Keratinocyte (primary cell): Measurements from ENCODE around the gene ARRDC1. TPM values are rescaled to one million over a fixed set of nuclear protein-coding genes. Genes with fewer than 3 reads are reported as not detected.

Source experiments
- DNase-seq: peaks from one replicate; pipeline ENCODE4 v3.0.0-alpha.2; 2011; ENCODE audit warnings: low read depth, missing footprints, low spot score
- FAIRE-seq: peaks from 2 replicates; lab custom pipeline; 2011; peaks lifted over from hg19 to GRCh38; lab: Jason Lieb, UNC
- H2AFZ ChIP-seq: 2 replicates; pipeline ENCODE4 v1.6.0; 2012; ENCODE audit warnings: low read length, control low read depth, inconsistent platforms; ENCODE audit not compliant: control insufficient read depth
- H3K27ac ChIP-seq: 2 replicates; pipeline ENCODE4 v1.5.1; 2011; ENCODE audit warnings: low read length; ENCODE audit not compliant: control insufficient read depth, insufficient read depth
- H3K27me3 ChIP-seq: 3 replicates; pipeline ENCODE4 v1.6.0; 2011; ENCODE audit warnings: low read length; ENCODE audit not compliant: control insufficient read depth, insufficient read depth; ENCODE audit errors: extremely low read depth
- H3K36me3 ChIP-seq, 2 experiments: 2 replicates in 1 of 2; 3 replicates in 1 of 2; pipeline ENCODE4 v1.5.1; 2011; ENCODE audit warnings: low read length in 2 of 2, mild to moderate bottlenecking in 1 of 2; ENCODE audit not compliant: control insufficient read depth in 2 of 2, insufficient read depth in 2 of 2; ENCODE audit errors: extremely low read depth in 1 of 2
- H3K4me1 ChIP-seq: 3 replicates; pipeline ENCODE4 v1.5.1; 2011; ENCODE audit warnings: low read length; ENCODE audit not compliant: control insufficient read depth, insufficient read depth; ENCODE audit errors: extremely low read depth
- H3K4me2 ChIP-seq: 3 replicates; pipeline ENCODE4 v1.6.0; 2011; ENCODE audit warnings: low read depth, low read length; ENCODE audit not compliant: control insufficient read depth, insufficient read depth; ENCODE audit errors: extremely low read depth
- H3K4me3 ChIP-seq, 3 experiments: fragments of 200-600 bp in 1 of 3; sonication (generic) in 1 of 3; 2 replicates in 2 of 3; 3 replicates in 1 of 3; pipeline ENCODE4 v1.5.1; 2011 to 2016; ENCODE audit warnings: low read length in 3 of 3, mild to moderate bottlenecking in 3 of 3, control low read depth in 2 of 3, inconsistent platforms in 1 of 3, low read depth in 1 of 3, mixed read lengths in 1 of 3, mixed run types in 1 of 3, moderate library complexity in 1 of 3; ENCODE audit not compliant: control insufficient read depth in 2 of 3, insufficient read depth in 2 of 3; ENCODE audit errors: extremely low read depth in 1 of 3
- H3K79me2 ChIP-seq: 2 replicates; pipeline ENCODE4 v1.6.0; 2012; ENCODE audit warnings: low read length; ENCODE audit not compliant: control insufficient read depth, insufficient read depth
- H3K9ac ChIP-seq: 3 replicates; pipeline ENCODE4 v1.6.0; 2011; ENCODE audit warnings: low read length; ENCODE audit not compliant: control insufficient read depth, insufficient read depth; ENCODE audit errors: extremely low read depth
- H3K9me1 ChIP-seq: 3 replicates; pipeline ENCODE4 v1.6.0; 2011; ENCODE audit warnings: low read length; ENCODE audit not compliant: control insufficient read depth, insufficient read depth; ENCODE audit errors: extremely low read depth
- H3K9me3 ChIP-seq: 2 replicates; pipeline ENCODE4 v1.5.1; 2012; ENCODE audit warnings: low read depth, low read length; ENCODE audit not compliant: control insufficient read depth
- H4K20me1 ChIP-seq: 3 replicates; pipeline ENCODE4 v1.6.0; 2011; ENCODE audit warnings: low read length; ENCODE audit not compliant: control insufficient read depth, insufficient read depth; ENCODE audit errors: extremely low read depth
- EZH2 ChIP-seq: IDR thresholded peaks from one replicate; pipeline ENCODE4 v1.6.1; 2012; ENCODE audit warnings: inconsistent platforms, mild to moderate bottlenecking, low read length, moderate library complexity
- dilution Hi-C: fragments of 300-500 bp; cut with MboI; formaldehyde crosslinking; loops from one replicate; pipeline ENCODE4 v1.7.0; 2020; ENCODE audit warnings: low sequenced_read_pairs; ENCODE audit not compliant: extremely low pct_ligation_motif_present
- polyA plus RNA-seq, 5 experiments: library from polyadenylated mRNA; depleted of rRNA in 3 of 5; stranded (reverse) in 3 of 5; stranded (forward) in 1 of 5; unstranded in 1 of 5; fragments of >200 nt; gene quantifications; 1 replicate in 1 of 5; 2 replicates in 3 of 5; 3 replicates in 1 of 5; pipeline versions ENCODE4 v1.2.1 to v1.2.3, GENCODE V29; 2011 to 2012; ENCODE audit warnings: missing spikeins in 2 of 5, low read depth in 1 of 5, low replicate concordance in 1 of 5
- TF ChIP-seq, protein P1 (sequence below), 3 experiments: IDR thresholded peaks in 1 of 3; conservative IDR thresholded peaks in 1 of 3; optimal IDR thresholded peaks in 1 of 3; 2 replicates in 2 of 3; 3 replicates in 1 of 3; pipeline versions ENCODE3 to v1.5.1; 2011; ENCODE audit warnings: low read length in 3 of 3, mild to moderate bottlenecking in 3 of 3, moderate library complexity in 2 of 3, control low read depth in 1 of 3, inconsistent platforms in 1 of 3; ENCODE audit not compliant: insufficient read depth in 2 of 3; ENCODE audit errors: extremely low read depth in 1 of 3

Gene ARRDC1
- polyA plus RNA-seq, 1 donor (not counting 4 experiments of a cell fraction or from before 2014, with no cell fraction given): 94.7 TPM

DNA sequence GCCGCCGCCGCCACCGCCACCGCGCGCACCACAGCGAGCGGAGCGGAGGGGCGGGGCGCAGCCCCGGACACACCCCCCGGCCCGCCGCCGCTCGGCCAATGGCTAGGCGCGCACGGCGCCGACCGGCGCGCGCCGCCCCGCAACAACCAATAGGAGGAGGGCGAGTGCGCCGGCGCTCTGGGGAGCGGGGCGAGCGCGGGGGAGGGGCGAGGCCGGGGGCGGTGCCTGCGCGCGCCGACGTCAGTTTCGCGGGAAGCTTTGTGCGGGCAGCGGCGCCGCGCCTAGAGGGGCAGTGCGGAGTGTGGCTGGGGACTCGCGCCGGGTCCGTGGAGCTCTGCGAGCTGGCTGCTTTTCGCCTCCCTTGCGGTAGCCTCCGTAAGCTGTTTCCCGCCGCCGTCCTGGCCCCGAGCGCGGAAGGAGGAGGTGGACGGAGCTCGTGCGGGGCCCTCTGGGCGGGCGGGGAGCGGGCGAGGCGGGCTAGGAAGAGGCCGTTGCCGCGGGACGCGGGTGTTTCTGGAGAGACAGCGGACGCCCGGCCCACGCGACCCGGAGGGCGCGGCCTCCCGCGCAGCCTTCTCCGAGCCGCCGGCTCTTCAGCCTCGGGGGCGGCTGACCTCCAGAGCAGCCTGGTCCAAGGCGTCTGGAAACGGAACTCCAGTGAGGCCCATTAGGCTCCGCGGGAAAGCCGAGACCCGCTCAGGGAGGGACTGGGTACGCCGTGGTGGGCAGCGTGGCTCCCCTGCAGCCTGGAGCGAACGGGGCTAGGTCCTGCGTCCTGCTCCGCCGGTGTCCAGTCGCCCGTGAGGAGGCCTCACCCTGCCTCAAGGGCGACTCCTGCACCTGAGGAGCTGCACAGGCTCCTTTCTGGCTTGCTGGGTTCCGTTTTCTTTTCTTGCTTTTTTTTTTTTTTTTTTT lies 14.8 kb upstream of the ARRDC1 start, which contains the start of gene ZMYND19:
Gene ZMYND19, minus strand, starts transcription at position 44 of the 915 bp plus-strand sequence. CDS start 249 bp downstream, outside the sequence.
- H3K9ac ChIP-seq: peak within 1 kb of the TSS; percentile 83
- H4K20me1 ChIP-seq: peaks cover 6% of the 10 kb centered on the region
- H3K9me3 ChIP-seq: no peaks in the 10 kb centered on the region
- H3K27me3 ChIP-seq: no peaks in the 10 kb centered on the region
- peaks cover 19 to 27% of the 10 kb centered on the region in 2 experiments for H3K36me3 ChIP-seq
- TF ChIP-seq, protein P1, sequence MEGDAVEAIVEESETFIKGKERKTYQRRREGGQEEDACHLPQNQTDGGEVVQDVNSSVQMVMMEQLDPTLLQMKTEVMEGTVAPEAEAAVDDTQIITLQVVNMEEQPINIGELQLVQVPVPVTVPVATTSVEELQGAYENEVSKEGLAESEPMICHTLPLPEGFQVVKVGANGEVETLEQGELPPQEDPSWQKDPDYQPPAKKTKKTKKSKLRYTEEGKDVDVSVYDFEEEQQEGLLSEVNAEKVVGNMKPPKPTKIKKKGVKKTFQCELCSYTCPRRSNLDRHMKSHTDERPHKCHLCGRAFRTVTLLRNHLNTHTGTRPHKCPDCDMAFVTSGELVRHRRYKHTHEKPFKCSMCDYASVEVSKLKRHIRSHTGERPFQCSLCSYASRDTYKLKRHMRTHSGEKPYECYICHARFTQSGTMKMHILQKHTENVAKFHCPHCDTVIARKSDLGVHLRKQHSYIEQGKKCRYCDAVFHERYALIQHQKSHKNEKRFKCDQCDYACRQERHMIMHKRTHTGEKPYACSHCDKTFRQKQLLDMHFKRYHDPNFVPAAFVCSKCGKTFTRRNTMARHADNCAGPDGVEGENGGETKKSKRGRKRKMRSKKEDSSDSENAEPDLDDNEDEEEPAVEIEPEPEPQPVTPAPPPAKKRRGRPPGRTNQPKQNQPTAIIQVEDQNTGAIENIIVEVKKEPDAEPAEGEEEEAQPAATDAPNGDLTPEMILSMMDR (optimal IDR thresholded peaks at IDR 0.05 in 1 of 3, IDR thresholded peaks at IDR 0.05 in 1 of 3, conservative IDR thresholded peaks at IDR 0.05 in 1 of 3; ENCODE audit: extremely low read depth in 1 of 3, insufficient read depth in 2 of 3, low read length in 3 of 3): peak in 1 of 3 experiments; percentile 5
- no peak for TF ChIP-seq EZH2
- peak within 1 kb of the TSS; percentile 97 for H3K4me2 ChIP-seq
- DNase-seq (no peak), FAIRE-seq (no peak)
- H3K4me3 ChIP-seq: peak within 1 kb of the TSS; percentile 57 to 92 (median 90)
- no peaks in the 10 kb centered on the region for H3K9me1 ChIP-seq
- dilution Hi-C loops: no loop called here
- peaks cover 13% of the 10 kb centered on the region for H3K4me1 ChIP-seq
- peak within 1 kb of the TSS; percentile 68 for H3K27ac ChIP-seq
- peaks cover 36% of the 10 kb centered on the region for H3K79me2 ChIP-seq
- H2AFZ ChIP-seq: peak within 1 kb of the TSS; percentile 87

DNA sequence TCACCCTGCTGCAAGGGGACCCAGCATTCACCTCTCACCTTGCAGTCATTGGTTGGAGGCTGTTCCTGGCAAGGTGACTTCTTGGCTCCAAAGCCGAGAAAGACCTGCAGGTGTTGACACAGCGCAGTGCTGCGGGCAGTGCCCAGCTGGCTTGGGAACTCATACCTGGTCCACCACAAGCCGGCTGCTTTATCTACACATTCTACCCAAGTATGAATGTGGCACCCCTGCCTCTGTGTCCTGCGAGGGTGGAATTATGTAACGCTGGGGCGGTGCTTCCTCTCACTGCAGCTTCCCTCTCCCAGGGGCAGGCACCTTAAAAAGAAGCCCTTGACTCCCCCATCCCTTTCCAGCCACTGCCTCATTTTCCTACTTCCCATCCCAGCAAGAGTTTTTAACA lies 12.7 kb upstream of the ARRDC1 start:
- dilution Hi-C loops: no loop called here
- Histone ChIP-seq H3K79me2 (peaks cover 24% of the 10 kb centered on the region), H3K9me3 (no peaks in the 10 kb centered on the region), H3K27me3 (no peaks in the 10 kb centered on the region), H3K27ac (no peak overlapping the region), H3K36me3 (peaks cover 5 to 9% of the 10 kb centered on the region in 2 experiments), H3K4me1 (peaks cover 13% of the 10 kb centered on the region), H2AFZ (no peak overlapping the region), H3K9ac (no peak overlapping the region), H3K4me3 (no peak overlapping the region), H3K9me1 (no peaks in the 10 kb centered on the region), H3K4me2 (no peak overlapping the region), H4K20me1 (peaks cover 5% of the 10 kb centered on the region)
- FAIRE-seq (no peak), DNase-seq (no peak)
- TF ChIP-seq, protein P1 (optimal IDR thresholded peaks at IDR 0.05 in 1 of 3, IDR thresholded peaks at IDR 0.05 in 1 of 3, conservative IDR thresholded peaks at IDR 0.05 in 1 of 3; ENCODE audit: extremely low read depth in 1 of 3, insufficient read depth in 2 of 3, low read length in 3 of 3): no peak
- no peak for TF ChIP-seq EZH2
